NCI-H2107 (cell line): ENCODE results near the gene ITIH2.

Source experiments
- DNase-seq: peaks from one replicate; lab custom pipeline; 2025; lab: John Stamatoyannopoulos, UW

The ITIH2 gene

GRCh38 chr10:7794251-7795026, 91.3 kb downstream of the ITIH2 start:
- DNase-seq, result no peak

- no peak for DNase-seq
Observed at GRCh38 chr10:7795605-7796004, 92.5 kb downstream of the ITIH2 start.

- no peak for DNase-seq
Observed at GRCh38 chr10:7797582-7797981, 94.5 kb downstream of the ITIH2 start.
